Glomerular visceral epithelial cell (primary cell): ENCODE results near the gene SLC30A3.
"Not testable (repeated sequence)": the region's sequence is repeated elsewhere in the genome, so short reads cannot be mapped to it uniquely, and the experiment has no call there.

Source experiments
- DNase-seq: peaks from one replicate; pipeline ENCODE4 v3.0.0-alpha.2; 2016; ENCODE audit errors: extremely low spot score

Gene SLC30A3

GRCh38 chr2:27285481-27285880 lies 22.6 kb upstream of the SLC30A3 start:
- no peak for DNase-seq

- DNase-seq, result no peak
Measured at GRCh38 chr2:27284996-27285395, 22.1 kb upstream of the SLC30A3 start.

DNA sequence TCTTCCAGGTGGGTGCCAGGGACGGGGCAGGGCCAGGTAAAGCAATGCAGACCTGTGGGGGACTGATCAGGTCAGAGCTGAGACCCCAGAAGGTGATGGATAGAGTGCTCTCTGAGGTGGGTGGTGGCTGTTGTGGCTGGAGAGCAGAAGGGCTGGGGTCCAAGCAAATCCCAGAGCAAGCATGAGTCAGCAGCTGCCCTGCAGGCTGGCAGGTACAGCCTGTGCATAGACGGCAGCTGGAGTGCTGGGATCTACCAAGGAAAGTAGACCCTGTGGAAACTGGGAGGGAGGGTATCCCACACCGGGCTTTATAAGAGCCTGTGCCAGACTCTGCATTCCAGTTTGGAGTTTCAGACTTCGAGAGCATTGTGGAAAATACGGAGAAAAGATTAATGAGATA lies 20.0 kb upstream of the SLC30A3 start:
- no peak for DNase-seq

- no peak for DNase-seq
Measured at GRCh38 chr2:27281855-27282559, 19.2 kb upstream of the SLC30A3 start, which contains the start of gene TRIM54. Gene TRIM54 (plus strand): TSS chr2:27282429. CDS start chr2:27282732, 303 bp downstream.

DNA sequence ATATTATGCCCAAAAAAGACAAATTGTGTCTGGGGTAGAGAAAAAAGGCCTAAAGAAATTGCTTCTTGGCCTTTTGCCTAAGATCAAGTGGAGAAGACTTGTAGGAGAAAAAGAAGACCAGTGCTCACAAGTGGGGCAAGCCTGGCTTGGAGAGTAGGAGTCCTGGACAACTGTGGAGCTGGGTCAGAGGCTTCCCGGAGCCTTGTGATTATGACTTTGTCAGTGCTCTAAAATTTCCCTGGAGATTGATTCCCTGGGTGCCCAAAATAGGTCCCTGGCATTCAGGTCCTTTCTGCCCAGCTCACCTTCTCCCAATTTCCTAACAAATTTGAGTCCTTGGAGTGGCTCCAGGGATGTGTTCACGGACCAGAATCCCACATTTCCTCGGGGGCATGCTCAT lies 18.6 kb upstream of the SLC30A3 start:
- DNase-seq, result no peak

DNA sequence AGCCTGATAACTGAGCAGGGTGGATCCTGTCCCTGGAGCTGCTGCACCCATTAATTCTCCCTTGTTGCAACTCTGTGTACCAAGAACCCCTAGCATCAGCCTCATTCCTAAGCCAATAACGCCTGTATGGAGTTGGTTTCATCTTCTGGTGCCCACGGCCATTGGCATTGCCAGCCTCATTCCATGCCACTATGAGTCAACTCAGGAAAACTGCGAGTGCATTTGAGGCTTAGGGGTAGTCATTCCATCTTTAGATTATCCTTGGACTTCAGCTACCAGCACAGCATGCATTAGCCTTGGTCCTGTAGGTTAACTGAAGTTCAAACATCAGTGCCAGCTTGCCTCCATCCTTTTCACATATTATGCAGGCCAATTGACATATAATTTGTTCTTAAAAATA lies 18.0 kb upstream of the SLC30A3 start:
- DNase-seq, result no peak

- DNase-seq, result no peak
Measured at GRCh38 chr2:27278010-27278409, 15.2 kb upstream of the SLC30A3 start.

DNA sequence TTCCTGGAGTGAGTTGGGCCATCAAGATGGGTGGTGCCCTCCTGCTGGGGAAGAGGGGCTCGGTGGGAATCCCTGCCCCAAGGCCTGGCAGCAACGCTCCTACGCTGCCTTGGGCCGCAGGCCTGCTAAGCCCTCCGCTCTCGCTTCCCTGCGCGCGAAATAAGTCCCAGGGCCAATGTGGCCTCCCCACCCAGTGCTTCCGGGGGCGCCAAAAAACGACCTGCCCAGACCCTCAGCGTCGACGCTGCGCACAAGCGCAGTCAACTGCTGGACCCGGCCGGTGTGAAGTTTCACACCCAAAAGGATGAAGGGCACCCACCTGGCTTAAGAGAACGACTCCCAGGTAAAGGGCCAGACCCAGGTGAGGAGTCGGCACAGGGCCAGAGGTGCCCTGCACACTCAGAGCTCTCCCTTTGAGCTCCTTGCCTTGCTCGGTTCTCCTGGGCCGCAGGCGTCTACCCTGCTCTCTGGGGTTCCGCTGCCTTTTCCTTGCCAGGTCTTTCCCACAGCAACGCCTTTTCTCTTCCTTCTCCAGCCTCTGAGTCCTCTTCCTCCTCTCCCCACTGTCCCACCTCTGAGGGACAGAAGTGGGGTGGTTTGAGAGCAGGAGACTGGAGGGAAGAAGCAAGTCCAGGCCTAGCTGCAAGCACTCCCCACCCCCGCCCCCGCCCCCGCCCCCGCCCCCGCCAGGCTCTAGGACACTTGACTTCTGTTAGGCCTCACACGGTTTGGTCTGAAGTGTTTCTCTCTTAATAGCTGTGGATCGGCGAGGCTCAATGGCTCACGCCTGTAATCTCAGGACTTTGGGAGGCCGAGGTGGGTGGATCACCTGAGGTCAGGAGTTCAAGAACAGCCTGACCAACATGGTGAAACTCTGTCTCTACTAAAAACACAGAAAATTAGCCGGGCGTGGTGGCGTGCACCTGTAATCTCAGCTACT lies 12.6 kb upstream of the SLC30A3 start, which contains the start of gene DNAJC5G:
Gene DNAJC5G (plus strand): TSS at position 223 of the 940 bp plus-strand sequence. CDS start 1,296 bp downstream, outside the sequence.
- DNase-seq, result no peak

DNA sequence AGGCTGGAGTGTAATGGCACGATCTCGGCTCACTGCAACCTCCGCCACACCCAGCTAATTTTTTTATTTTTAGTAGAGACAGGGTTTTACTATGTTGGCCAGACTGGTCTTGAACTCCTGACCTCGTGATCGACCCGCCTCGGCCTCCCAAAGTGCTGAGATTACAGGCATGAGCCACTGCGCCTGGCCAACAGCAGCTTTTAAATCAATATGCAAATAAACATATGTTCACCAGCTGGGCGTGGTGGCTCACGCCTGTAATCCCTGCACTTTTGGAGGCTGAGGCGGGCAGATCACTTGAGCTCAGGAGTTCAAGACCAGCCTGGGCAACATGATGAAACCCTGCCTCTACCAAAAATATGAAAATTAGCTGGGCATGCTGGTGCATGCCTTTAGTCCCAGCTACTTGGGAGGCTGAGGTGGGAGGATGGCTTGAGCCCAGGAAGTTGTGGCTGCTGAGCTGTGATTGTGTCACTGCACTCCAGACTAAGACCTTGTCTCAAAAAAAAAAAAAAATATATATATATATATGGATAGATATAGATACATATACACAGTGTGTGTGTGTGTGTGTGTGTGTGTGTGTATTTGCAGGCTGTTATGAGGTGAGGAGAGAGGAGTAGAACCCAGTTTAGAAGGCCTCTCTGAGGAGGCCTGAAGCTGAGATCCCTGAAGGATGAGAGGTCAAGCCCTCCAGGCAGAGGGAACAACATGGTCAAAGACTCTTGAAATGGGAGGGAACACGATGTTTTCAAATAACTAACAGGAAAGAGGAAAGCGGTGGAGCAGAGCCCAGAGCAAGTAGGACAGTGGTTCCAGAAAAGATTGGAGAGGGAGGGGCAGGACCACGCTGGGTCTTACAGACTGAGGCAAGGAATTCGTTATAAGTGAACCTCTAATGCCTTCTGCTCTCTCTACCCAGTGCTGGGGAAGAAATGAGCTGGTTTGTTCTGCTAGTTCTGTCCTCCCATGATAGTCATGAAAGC lies 10.0 kb upstream of the SLC30A3 start:
- DNase-seq, result not testable (repeated sequence)

- no peak for DNase-seq
Measured at GRCh38 chr2:27271631-27272340, 8.9 kb upstream of the SLC30A3 start.

- DNase-seq, result no peak
Measured at GRCh38 chr2:27270670-27271069, 7.8 kb upstream of the SLC30A3 start.

DNA sequence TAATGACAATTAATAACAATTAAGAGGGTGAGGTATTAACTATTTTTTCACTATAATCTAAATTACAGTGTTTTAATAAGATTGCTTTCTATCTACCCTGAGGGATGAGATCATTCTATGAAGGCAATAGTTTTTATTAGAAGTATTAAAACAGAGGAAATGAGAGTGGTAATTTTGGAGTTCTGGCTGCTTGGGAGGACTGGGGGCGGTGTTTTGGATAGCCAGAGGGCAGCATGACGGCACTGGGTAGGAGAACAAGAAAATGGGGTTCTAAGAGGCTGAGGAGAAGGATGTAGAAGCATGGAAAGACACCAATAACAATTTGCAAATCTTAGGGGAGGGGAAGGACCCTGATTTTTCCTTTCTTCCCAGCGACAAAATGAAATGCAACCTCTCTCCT lies 7.3 kb upstream of the SLC30A3 start:
- no peak for DNase-seq

- not testable (repeated sequence) for DNase-seq
Measured at GRCh38 chr2:27268296-27268695, 5.4 kb upstream of the SLC30A3 start.

- no peak for DNase-seq
Measured at GRCh38 chr2:27265536-27265870, 2.7 kb upstream of the SLC30A3 start.

DNA sequence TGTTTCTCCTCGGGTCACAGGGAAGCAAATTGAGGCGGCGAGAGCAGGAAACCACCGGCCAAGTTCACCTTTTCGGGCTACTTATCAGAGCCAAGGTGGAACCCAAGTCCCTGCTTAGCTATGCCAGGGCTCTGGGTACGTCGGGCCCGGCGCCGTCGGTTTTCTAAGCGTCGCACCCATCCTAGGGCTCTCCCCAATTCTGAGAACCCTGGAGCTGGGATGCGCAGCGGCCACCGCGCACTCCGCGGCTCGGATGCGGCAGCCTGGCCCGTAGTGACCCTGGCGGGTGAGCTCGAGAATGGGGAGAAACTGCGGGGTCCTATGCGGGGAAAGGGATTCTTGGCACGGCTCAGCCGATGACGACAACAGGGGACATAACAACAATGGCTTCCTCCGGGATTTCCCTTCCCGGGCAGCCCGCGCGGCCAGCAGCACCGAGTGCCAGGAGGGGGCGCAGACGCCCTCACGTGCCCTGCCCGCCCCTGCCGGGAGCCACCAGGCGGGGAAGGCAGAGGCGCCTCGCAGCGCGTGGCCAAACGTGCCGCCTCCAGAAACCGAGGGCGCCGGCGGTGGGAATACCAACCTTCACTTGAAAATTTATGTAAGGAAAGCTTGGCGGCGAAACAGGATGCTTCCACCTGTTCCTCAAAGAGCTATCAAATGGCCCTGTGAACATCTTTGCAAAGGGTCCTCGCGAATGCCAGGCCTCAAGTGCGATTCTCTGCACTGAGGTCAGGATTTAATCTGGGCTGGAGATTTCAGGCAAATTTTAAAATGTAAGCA lies 2.1 kb upstream of the SLC30A3 start:
- DNase-seq, result peak; percentile 47

DNA sequence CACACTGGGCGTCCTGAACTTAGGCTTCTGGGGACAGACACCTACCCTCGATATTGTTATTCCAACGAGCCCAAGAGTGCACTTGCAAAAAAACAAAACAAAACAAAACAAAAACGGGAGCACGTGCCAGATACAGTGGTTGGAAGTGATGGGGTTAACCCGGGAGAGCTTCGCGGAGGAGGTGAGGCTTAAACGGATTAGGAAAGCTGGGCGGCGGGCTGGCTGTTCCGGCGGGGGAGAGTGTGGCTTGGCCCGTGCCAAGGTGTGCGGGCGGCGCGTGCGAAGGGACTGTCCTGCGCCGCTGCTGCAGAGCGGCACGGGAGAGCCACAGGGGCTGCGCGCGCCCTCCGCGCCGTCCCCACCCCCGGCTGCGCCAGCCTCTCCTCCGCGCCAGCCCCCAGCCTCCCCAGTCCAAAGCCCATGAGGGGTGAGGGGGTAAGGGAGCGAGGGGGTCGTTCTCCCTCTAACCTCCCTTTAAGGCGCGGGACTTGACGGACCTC lies 1.5 kb upstream of the SLC30A3 start:
- DNase-seq, result no peak

GRCh38 chr2:27263287-27264252 lies 723 bp upstream of the SLC30A3 start:
- DNase-seq, result no peak

DNA sequence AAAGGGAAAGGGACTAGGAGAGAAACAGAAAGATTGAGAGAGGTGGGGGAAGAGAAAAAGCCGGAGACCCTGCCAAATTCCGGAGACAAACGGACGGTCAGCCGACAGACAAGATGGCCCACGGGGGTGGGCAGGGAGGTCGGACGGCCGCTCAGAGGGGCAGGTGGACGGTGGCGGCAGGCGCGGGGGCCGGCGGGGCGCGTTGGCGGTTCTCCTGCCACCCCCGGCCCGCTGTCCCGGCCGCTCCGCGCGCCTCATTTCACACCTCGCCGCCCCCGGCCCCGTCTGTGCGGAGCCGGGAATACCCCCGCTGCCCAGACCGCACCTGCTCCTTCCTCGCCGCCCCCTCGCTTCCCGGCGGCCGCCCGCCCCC lies 935 bp downstream of the SLC30A3 start:
- DNase-seq, result no peak
